ENCODE measurements around the gene FLYWCH1.

Gene FLYWCH1

DNA sequence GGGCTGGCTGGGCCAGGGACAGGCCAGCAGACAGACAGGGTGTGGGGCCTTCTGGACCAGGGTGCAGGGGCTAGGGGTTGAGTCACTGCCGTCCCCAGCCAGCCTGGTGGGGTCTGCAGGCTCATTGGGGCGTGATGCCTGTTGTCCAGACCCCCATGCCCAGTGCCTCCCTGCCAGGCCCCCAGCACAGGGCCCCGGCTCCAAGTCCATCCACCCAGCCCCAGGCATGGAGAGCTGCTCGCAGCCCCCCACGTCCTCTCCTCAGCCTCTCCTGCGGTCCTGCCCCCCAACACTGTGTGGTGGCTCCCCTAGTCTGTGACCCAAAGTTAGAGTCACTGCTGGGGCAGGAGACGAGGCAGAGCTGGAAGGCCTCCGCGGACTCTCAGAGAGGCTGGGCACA lies 75.6 kb downstream of the FLYWCH1 start:
- DNase-seq: no peak

DNA sequence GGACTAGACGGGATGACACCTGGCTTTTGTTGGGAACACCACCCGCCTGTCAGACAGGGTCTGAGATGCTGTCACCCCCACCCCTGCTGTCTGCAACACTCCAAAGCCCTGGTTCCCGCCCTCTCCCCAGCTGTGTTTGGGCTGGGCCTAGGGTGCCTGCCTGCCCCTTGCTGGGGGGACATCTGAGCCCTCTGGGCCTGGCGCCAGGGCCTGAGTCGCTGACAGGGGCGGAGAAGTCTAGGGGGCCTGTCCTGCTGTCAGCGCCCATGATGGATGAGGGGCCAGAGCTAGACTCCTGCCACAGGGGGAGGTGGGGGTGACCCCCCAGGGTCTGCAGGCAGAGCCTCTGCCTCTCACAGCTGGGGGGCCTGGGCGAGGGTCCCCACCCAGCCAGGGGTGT lies 76.1 kb downstream of the FLYWCH1 start:
- DNase-seq: no peak

DNA sequence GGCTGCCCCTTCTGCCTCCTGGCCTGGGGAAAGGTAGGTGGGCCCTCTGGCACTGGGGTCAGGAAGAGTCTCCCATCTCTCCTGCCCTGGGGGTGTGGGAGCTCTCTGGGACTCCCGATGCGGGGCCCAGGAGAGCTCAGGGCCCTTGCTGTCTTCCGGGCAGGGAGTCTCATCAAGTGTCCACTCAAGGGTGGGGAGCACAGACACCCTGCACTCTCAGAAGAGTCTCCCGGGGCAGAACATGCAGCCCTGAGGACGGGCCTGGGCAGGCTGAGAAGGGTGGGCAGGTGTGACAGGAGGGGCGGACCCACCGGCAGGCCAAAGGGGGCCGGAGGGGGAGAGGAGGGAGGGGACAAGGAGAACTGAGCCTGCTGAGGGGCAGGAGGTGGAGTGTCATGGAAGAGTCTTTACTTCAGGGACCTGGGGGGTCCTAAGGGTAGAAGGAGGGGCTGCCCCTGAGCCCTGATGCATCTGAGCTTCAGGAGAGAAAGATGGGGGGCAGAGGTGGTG lies 76.9 kb downstream of the FLYWCH1 start:
- no peak for DNase-seq

DNA sequence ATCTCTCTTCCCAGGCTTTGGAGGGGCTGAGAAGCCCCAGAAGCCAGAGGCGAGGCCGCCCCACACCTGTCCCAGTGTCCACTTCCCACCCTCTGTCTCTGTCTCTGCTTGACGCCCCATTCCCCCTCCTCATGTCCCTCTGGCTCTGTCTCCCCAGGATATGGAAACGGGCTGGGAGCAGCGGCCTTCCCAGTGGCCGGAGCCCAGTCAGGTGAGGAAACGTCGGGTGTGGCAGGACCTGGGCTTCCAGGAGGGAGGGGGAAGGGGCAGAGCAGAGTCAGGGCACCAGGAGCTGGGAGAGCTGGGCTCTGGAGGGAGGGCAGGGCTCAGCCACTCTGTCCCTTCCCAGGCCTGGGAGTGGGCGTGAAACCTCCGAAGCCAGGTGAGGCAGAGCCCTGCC lies 79.2 kb downstream of the FLYWCH1 start:
- no peak for DNase-seq

DNA sequence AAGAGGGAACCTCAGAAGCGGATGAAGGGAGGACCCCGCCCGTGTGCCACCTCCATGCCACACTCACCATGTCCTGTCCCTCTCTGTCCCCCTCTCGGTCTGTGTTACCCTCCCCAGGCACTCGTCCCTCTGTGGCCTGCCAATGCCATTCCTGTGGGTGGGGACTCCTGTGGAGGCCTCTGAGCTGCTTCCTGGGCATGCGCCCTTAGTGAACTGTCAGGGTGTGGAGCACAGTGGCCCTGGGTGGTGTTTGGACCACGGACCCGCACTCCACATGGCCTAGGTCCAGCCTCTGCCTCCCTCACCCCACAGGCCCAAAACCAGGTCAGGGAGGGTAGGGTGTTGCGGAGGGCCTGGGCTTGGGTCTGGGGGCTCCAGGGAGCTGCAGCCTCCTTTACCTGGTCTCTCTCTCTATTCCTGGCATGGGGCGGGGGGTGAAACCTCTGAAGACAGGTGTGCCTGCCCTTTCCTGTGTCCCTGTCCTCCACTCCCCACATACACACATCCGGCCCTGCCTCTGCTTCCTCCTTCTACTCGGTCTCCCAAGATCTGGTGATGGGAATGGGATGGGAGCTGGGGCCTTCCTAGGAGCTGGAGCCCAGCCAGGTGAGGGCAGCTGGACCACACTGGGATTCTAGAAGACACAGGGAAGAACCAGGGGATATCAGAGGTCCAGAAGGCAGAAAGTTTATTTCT lies 80.0 kb downstream of the FLYWCH1 start:
- no peak for DNase-seq

DNA sequence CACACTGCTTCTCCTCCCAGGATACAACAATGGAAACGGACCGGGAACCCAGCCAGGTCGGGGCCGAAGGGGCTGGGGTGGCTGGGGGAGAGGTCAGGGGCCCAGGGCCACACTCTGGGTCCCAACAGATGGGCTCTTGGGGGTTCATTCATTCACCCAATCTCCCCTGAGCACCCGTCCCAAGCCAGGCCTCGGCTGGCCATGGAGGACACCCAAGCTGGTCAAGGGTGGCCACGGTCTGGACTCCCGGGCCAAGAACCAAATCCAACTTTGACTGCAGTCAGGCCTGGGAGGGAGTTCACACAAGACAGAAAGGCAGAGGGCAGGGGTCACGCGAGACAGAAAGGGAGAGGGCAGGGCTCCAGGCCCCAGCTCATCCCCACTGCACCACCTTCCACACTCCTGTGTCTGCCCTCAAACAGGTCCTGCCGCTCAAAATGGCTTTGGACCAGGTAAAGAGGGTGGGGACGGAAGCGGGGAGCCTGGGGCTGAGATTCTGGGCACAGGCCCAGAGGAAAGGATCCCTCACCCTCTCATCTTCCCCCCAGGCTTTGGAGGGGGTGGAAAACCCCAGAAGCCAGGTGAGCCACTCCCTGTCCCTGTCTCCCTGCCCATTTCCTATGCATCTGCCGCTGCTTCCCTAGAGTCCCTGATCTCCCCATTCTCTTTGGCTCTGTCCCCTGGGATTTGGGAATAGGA lies 80.8 kb downstream of the FLYWCH1 start:
- DNase-seq: no peak

DNA sequence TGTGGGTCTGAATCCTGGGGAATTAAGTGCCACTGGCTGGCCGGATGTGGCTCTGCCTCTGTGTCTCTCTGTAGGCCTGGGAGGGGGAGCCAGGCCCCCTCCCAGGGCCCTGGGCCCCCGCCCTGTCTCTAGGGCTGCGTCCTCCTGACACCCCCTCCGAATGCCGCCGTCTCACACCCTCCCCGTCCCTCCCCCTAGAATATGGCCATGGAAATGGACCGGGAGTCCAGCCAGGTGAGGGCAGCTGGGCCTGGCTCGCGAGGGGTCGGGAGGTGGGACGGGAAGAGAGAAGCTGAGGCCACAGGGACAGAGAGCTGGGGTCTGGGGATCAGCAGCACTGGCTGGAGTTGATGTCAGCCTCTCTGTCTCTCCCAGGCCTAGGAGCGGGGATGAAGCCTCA lies 84.6 kb downstream of the FLYWCH1 start:
- no peak for DNase-seq

DNA sequence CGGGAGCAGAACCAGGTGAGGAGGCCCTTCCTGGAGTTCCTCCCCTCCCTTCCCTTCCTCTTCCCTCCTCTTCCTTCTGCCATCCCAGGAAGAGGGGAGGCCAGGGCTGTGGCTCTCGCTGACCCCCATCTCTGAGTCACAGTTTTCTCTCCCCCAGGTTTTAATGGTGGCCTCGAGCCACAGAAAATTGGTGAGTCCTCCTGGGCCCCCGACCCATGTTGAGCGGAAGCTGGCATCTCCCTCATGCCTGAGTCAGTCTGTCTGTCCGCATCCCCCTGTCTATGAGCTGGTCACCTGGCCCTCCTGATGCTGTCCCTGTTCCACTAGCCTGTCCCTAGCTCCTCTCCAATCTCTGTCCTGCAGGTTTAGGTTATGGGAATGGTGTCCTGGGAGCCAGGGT lies 88.2 kb downstream of the FLYWCH1 start:
- no peak for DNase-seq

DNA sequence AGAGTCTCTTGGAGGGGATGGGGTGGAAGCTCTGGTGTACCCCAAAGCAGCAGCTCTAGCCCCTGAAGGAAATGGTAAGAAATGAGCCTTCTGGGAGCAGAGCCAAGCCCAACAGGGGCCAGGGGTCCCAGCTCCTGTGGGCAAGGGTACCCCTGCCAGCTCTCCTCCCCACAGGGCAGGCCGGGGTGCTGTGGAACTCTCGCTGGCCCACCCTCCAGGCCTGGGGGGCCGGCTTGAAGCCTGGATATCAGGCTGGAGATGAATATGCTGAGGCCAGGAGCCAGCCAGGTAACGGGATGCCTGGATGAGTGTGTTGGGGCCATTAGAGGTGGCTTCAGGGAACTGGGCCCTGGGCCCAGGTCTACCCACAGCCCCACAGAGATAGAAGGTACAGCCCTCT lies 88.8 kb downstream of the FLYWCH1 start:
- DNase-seq: no peak
